Measurements from ENCODE around the gene FAHD2A. TPM values are rescaled to one million over a fixed set of nuclear protein-coding genes. Genes with fewer than 3 reads are reported as not detected.
A peak's percentile ranks its signal among the peaks of the same experiment; 100 is the strongest.
"Not testable (repeated sequence)": the region's sequence is repeated elsewhere in the genome, so short reads cannot be mapped to it uniquely, and the experiment has no call there.

Gene FAHD2A, protein sequence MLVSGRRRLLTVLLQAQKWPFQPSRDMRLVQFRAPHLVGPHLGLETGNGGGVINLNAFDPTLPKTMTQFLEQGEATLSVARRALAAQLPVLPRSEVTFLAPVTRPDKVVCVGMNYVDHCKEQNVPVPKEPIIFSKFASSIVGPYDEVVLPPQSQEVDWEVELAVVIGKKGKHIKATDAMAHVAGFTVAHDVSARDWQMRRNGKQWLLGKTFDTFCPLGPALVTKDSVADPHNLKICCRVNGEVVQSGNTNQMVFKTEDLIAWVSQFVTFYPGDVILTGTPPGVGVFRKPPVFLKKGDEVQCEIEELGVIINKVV
- 10 to 100 TPM; 36.0 to 38.6 TPM for total RNA-seq

DNA sequence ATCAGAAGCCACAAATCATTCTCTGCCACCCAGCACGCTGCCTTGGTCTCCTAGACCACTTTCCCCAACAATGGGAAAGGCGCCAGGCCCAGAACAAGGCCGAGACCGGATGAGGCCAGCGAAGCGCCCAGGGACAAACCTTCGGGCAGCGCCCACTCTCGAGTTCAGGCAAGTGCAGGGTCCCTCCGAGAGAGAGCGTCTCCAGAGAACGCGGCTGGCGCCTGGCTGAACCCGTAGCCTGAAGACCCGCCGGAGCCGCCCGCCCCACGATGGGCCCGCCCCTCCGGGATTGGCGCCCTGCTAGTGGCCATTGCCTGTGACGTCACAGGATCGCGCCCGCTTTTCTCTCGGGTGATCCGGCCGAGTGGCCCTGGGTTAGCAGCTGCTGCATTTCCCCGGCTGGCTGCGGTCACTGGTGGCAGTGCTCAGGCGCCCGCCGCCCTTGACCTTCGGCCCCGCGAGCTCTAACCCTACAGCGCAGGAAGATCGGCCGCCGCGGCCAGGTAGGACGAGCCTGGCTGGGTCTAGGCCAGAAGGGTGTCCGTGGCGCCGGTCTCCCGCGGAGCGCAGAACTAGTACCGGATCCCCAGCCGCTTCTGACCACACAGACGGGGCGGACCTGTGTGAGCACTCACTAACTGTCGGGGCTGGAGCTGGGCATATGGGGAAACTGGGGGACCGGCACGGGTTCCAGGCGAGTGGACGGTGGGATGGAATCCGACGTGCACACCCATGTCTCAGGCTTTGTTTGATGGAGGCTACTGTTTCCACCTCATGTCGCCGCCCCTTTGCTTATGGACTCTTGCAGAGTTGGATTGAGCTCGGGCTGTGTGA, at the start of gene FAHD2A:
Gene FAHD2A (plus strand): TSS at position 339 of the 834 bp plus-strand sequence. CDS start 2,851 bp downstream, outside the sequence.
- DNase-seq: peak; percentile 98
- CTCF ChIA-PET: interaction anchor here (1.4 to 3.4 kb wide), 5 partner anchors 9 to 327 kb away, joined by 3 to 21 read pairs (median 6); no protein-coding TSS in a partner anchor
- H3K27me3 Mint-ChIP-seq: no peaks in the 10 kb centered on the region
- peaks cover 20% of the 10 kb centered on the region for H3K4me1 Mint-ChIP-seq
- peak within 1 kb of the TSS; percentile 93 for H3K27ac Mint-ChIP-seq
- no peaks in the 10 kb centered on the region for H3K36me3 Mint-ChIP-seq
- ATAC-seq: peak; percentile 97
- no peaks in the 10 kb centered on the region for H3K9me3 Mint-ChIP-seq (ENCODE audit: low read depth)
- peak within 1 kb of the TSS; percentile 92 for H3K4me3 Mint-ChIP-seq

GRCh38 chr2:95353055-95353575, 49.4 kb upstream of the FAHD2A start:
- CTCF ChIA-PET: no interaction called here
- Mint-ChIP-seq H3K36me3 (no peaks in the 10 kb centered on the region), H3K4me1 (no peaks in the 10 kb centered on the region), H3K4me3 (no peak overlapping the region), H3K27me3 (peaks cover 8% of the 10 kb centered on the region), H3K27ac (no peak overlapping the region), H3K9me3 (ENCODE audit: low read depth) (no peaks in the 10 kb centered on the region)
- DNase-seq (no peak), ATAC-seq (no peak)

DNA sequence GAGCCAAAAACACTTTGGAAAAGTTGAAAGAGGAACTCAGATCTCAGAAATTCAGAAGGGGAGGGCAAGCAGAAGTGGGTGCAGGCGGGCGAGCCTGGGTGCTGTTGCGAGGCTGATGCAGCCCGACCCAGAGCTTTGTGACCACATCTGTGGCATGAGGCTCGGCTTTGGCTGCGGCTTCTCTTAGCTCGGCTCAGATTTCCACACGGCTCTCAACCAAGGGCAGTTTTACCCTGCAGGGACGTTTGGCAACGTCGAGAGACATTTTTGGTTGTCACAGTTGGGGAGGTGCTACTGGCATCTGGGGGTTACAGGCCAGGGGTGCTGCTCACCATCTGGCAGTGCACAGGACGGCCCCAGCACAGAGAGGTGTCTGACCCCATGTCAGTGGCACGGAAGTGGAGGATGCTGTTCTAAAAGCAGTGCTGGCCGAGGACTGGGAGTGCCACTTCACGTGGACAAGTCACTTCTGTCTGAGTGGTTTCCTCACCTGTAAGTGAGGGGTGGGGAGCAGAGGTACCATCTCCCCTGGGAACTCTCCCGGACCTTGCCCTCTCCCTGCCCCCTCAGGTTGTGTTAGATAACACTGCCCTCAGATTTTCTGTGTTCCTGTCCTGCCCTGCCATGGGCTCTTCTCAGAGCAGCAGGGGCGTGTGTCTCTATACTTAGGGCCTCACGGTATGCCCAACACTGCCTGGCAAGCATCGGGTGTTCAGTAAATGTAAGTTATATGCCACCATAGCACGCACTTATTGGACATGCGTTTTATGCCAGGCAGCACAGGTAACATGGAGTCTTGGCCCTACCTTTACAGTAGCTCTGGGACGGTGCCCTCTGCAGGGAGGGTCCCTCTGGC, 48.7 kb upstream of the FAHD2A start:
- Mint-ChIP-seq H3K4me1 (no peaks in the 10 kb centered on the region), H3K27ac (no peak overlapping the region), H3K4me3 (no peak overlapping the region), H3K27me3 (peaks cover 5% of the 10 kb centered on the region), H3K9me3 (ENCODE audit: low read depth) (no peaks in the 10 kb centered on the region), H3K36me3 (no peaks in the 10 kb centered on the region)
- CTCF ChIA-PET: no interaction called here
- DNase-seq (no peak), ATAC-seq (peak; percentile 16)

DNA sequence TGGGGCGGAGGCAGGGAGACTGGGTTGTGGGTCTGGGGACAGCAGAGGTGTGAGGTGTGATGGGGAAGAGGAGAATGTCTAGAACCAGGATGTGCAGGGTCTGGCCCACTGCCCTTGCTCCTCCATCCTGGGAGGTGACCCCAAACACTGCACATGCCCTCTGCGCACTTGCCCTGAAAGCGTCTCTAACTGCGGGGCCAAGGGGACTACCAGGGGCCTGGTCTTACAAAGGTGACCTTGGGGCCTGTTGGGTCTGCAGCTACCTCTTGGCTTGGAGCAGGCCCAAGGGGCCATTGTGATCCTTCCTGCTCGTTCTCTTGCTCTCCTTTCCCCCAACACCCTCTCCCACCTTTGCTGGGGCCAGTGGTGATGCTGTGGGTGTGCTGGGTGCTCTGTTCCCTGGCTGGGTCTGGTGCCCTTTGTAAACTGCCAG, 48.0 kb upstream of the FAHD2A start:
- H3K27ac Mint-ChIP-seq: no peak overlapping the region
- no peaks in the 10 kb centered on the region for H3K36me3 Mint-ChIP-seq
- H3K27me3 Mint-ChIP-seq: peaks cover 5% of the 10 kb centered on the region
- H3K4me1 Mint-ChIP-seq: no peaks in the 10 kb centered on the region
- CTCF ChIA-PET: no interaction called here
- H3K9me3 Mint-ChIP-seq (ENCODE audit: low read depth): no peaks in the 10 kb centered on the region
- no peak overlapping the region for H3K4me3 Mint-ChIP-seq
- DNase-seq (no peak), ATAC-seq (no peak)

GRCh38 chr2:95354925-95355324, 47.6 kb upstream of the FAHD2A start:
- DNase-seq (no peak), ATAC-seq (no peak)
- Mint-ChIP-seq H3K27me3 (peaks cover 5% of the 10 kb centered on the region), H3K4me3 (no peak overlapping the region), H3K27ac (no peak overlapping the region), H3K9me3 (ENCODE audit: low read depth) (no peaks in the 10 kb centered on the region), H3K4me1 (no peaks in the 10 kb centered on the region), H3K36me3 (no peaks in the 10 kb centered on the region)
- CTCF ChIA-PET: no interaction called here

- H3K27ac Mint-ChIP-seq; CTCF ChIA-PET; H3K4me3 Mint-ChIP-seq; H3K9me3 Mint-ChIP-seq (ENCODE audit: low read depth); H3K4me1 Mint-ChIP-seq; ATAC-seq; H3K36me3 Mint-ChIP-seq; DNase-seq; H3K27me3 Mint-ChIP-seq: not testable (repeated sequence)
Observed at GRCh38 chr2:95355486-95355885, 47.0 kb upstream of the FAHD2A start.

DNA sequence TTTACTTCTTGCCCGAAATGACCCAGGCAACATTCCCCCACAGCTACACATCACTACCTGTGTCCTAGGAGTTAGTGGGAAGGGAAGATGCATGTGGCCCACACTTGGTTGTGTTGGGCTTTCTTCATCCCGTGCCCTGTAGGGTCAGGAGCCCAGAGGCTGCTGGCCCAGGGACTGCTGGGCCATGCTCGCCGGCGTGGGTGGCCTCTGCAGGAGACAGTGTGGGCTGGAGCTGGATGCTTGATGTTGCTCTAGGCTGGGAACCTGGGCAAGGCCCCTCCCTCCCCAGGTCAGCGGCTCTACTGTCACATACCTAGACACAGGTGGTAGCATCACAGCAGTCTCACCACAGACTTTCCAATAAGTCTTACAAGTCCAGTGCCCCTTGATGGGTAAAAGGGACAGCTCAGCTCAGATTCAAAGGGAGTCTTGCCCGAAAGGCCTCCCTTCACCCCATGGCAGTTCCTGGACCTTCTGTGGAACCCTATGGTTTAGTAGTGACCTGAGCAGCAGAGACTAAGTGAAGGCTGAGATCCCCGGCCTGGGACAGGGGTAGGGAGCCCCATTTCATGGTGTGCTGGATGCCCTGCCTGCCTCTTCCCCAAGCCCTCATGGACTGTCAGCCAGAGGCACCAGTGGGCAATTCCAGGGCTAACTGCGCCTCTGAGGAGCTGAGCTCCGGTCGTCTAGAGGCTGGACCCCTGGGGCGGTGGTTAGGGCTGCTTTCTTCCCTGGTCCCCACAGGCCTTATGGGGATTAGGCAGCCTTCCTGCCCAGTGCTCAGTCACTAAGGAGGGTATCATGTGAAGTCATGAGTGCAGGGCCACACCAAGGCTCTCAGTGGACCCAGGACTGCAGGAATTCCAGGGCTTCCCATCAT, 45.4 kb upstream of the FAHD2A start:
- H3K36me3 Mint-ChIP-seq: no peaks in the 10 kb centered on the region
- no peaks in the 10 kb centered on the region for H3K9me3 Mint-ChIP-seq (ENCODE audit: low read depth)
- no peaks in the 10 kb centered on the region for H3K4me1 Mint-ChIP-seq
- CTCF ChIA-PET: interaction anchor here (0.8 kb wide), 1 partner anchor 12 kb away, joined by 5 read pairs; no protein-coding TSS in a partner anchor
- DNase-seq (no peak), ATAC-seq (no peak)
- peaks cover 5% of the 10 kb centered on the region for H3K27me3 Mint-ChIP-seq
- H3K27ac Mint-ChIP-seq: no peak overlapping the region
- H3K4me3 Mint-ChIP-seq: no peak overlapping the region

DNA sequence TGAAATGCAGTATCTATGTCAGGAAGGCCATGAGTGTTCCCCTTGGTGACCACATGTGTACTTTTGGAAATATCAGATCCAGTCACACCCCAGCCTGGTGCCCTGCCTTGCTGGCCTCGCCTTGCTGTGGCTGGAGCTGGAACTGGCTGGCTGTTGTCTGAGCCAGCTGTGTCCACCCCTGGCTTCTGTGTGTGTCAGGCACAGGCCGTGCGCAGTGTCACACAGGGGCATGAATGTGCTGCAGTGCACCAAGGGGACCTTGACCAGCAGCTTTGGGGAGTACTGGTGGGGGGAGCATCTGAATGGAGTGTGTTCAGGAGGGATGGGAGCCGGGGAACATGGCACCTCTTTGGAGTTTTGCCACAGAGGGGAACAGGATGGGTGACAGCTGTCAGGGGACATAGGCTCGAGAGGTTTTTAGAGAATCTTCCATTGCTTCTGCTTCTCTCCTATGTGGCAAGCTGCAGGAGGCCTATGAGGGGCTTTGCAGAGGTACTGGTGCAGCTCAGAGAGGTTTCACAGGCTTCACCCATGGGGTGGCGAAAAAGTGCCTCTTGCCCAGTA, 44.7 kb upstream of the FAHD2A start:
- no peaks in the 10 kb centered on the region for H3K4me1 Mint-ChIP-seq
- H3K9me3 Mint-ChIP-seq (ENCODE audit: low read depth): no peaks in the 10 kb centered on the region
- H3K27me3 Mint-ChIP-seq: peaks cover 5% of the 10 kb centered on the region
- H3K27ac Mint-ChIP-seq: no peak overlapping the region
- no peak overlapping the region for H3K4me3 Mint-ChIP-seq
- DNase-seq: no peak
- CTCF ChIA-PET: interaction anchor here (0.8 kb wide), 1 partner anchor 12 kb away, joined by 5 read pairs; no protein-coding TSS in a partner anchor
- H3K36me3 Mint-ChIP-seq: no peaks in the 10 kb centered on the region
- no peak for ATAC-seq

DNA sequence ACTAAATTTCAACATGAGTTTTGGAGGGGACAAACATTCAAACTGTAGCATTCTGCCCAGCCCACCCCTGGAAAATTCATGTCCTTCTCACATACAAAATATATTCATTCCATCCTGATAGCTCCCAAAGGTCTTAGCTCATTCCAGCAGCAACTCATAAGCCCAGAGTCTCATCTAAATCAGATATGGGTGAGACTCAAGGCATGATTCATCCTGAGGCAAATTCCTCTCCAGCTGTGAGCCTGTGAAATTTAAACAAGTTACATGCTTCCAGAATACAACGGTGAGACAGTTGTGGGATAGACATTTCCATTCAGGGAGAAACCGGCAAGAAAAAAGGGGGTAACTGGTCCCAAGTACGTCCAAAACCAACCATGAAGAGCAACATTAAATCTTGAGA, 43.5 kb upstream of the FAHD2A start:
- Mint-ChIP-seq H3K27me3 (peaks cover 11% of the 10 kb centered on the region), H3K9me3 (ENCODE audit: low read depth) (no peaks in the 10 kb centered on the region), H3K36me3 (no peaks in the 10 kb centered on the region), H3K27ac (no peak overlapping the region), H3K4me3 (no peak overlapping the region), H3K4me1 (no peaks in the 10 kb centered on the region)
- DNase-seq: no peak
- ATAC-seq: no peak
- CTCF ChIA-PET: no interaction called here

DNA sequence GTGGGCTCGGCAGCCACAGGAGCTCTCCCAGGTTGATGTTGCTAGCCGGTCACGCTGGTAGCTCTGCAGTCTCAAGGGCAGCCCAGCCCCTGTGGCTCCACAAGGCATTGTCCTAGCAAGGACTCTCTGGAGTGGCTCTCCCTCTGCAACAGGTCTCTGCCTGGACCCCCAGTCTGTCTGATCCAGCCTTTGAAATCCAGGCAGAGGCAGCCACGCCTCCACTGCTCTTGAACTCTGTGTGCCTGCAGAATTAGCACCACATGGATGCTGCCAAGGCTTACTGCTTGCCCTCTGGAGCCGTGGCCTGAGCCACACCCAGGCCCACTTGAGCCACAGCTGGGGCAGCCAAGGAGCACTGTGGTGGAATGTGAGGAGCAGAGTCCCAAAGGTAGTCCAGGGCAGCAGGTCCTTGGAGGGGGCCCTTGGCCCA, 43.0 kb upstream of the FAHD2A start:
- Mint-ChIP-seq H3K27me3 (peaks cover 11% of the 10 kb centered on the region), H3K36me3 (no peaks in the 10 kb centered on the region), H3K4me1 (no peaks in the 10 kb centered on the region), H3K27ac (no peak overlapping the region), H3K9me3 (ENCODE audit: low read depth) (no peaks in the 10 kb centered on the region), H3K4me3 (no peak overlapping the region)
- ATAC-seq (no peak), DNase-seq (no peak)
- CTCF ChIA-PET: no interaction called here

GRCh38 chr2:95361216-95361980, 41.1 kb upstream of the FAHD2A start:
- Mint-ChIP-seq H3K4me3 (no peak overlapping the region), H3K4me1 (no peaks in the 10 kb centered on the region), H3K27ac (no peak overlapping the region), H3K27me3 (peaks cover 7% of the 10 kb centered on the region), H3K9me3 (ENCODE audit: low read depth) (no peaks in the 10 kb centered on the region), H3K36me3 (no peaks in the 10 kb centered on the region)
- no peak for DNase-seq
- no peak for ATAC-seq
- CTCF ChIA-PET: interaction anchor here (1.8 kb wide), 1 partner anchor 28 kb away, joined by 3 read pairs; no protein-coding TSS in a partner anchor
